Measurements from ENCODE around the gene PCGF5.

PCGF5 gene

DNA sequence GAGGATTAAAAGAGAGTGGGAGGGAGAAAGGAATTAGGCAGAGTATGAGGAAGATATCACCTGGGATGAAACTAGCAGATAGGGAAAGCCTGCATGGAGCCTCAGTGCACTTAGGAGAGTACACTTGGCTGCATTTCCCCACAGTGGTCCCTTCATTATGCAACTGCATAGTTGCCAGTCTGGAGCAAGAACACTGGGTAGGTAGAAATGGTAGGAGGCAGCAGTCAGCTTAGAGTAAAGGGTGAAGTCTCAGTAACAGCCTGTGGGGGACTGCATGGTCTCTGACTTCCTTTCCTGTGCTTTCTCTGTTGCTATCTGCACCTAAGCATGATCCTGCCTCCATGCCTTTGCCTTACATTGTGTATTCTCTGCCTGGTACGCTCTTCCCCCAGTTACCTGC is 14.0 kb upstream of the PCGF5 start:
- TF ChIP-seq, protein P1, sequence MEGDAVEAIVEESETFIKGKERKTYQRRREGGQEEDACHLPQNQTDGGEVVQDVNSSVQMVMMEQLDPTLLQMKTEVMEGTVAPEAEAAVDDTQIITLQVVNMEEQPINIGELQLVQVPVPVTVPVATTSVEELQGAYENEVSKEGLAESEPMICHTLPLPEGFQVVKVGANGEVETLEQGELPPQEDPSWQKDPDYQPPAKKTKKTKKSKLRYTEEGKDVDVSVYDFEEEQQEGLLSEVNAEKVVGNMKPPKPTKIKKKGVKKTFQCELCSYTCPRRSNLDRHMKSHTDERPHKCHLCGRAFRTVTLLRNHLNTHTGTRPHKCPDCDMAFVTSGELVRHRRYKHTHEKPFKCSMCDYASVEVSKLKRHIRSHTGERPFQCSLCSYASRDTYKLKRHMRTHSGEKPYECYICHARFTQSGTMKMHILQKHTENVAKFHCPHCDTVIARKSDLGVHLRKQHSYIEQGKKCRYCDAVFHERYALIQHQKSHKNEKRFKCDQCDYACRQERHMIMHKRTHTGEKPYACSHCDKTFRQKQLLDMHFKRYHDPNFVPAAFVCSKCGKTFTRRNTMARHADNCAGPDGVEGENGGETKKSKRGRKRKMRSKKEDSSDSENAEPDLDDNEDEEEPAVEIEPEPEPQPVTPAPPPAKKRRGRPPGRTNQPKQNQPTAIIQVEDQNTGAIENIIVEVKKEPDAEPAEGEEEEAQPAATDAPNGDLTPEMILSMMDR (IDR thresholded peaks at IDR 0.05; ENCODE audit: insufficient read depth, low read length, missing control alignments): no peak
- no peak for DNase-seq (ENCODE audit: low read depth, low spot score)
- H3K4me3 ChIP-seq (ENCODE audit: low read depth, low read length): no peak overlapping the region
- ChIA-PET POLR2A (no interaction called here), CTCF (interaction anchor here (1.7 kb wide), 1 partner anchor 295 kb away, joined by 4 read pairs; no protein-coding TSS in a partner anchor)

DNA sequence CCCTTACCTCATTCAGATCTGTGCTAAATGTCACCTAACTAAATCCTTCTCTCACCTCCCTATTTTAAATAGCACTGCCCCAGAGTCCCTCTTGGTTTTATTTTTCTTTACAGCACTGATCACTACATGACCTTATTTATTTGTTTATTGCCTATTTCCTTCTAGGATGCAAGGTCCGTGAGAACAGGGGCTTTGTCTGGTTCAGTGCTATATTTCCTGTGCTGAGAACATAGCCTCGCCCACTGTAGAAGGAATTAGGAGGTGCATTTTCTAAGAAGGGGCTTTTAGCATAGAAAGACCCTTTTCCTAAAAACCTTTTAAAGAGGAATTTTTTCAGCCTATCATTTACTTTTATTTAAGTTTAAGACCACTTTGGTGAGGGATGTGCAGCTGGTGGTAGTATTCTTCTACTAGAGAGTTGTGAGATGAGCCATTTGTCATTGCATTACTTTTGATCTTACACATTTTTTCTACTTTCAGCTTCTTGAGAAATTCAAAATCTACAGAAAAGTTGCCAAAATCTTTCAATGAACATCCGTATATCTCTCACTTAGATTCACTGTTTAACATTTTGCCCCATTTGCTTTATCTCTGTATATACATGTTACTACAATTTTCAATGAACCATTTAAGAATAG is 13.5 kb upstream of the PCGF5 start:
- TF ChIP-seq, protein P1 (IDR thresholded peaks at IDR 0.05; ENCODE audit: insufficient read depth, low read length, missing control alignments): no peak
- ChIA-PET POLR2A (no interaction called here), CTCF (interaction anchor here (1.7 kb wide), 1 partner anchor 295 kb away, joined by 4 read pairs; no protein-coding TSS in a partner anchor)
- no peak for DNase-seq (ENCODE audit: low read depth, low spot score)
- no peak overlapping the region for H3K4me3 ChIP-seq (ENCODE audit: low read depth, low read length)

DNA sequence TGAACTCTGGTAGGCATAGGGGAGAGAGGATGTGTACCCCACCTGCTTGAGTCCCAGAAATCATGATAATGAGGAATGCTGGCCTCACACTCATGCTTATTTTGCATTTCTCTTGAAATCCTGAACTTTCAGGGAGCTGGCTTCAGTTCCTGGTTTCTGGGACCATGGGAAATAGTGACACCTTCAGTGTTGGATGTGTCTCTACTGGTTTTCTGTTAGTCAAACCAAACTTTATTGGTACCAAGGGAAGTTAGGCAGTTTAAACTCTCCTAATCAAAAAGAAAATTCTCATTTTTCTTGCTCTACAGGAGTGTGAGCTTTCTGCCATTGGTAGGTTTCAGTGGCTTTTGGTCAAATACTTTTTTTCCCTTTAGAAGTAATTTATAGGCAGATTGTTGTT is 11.8 kb upstream of the PCGF5 start:
- TF ChIP-seq, protein P1 (IDR thresholded peaks at IDR 0.05; ENCODE audit: insufficient read depth, low read length, missing control alignments): no peak
- H3K4me3 ChIP-seq (ENCODE audit: low read depth, low read length): no peak overlapping the region
- ChIA-PET POLR2A (no interaction called here), CTCF (interaction anchor here (1.0 to 1.5 kb wide), 2 partner anchors 10 to 31 kb away, joined by 3 read pairs; no protein-coding TSS in a partner anchor)
- no peak for DNase-seq (ENCODE audit: low read depth, low spot score)

DNA sequence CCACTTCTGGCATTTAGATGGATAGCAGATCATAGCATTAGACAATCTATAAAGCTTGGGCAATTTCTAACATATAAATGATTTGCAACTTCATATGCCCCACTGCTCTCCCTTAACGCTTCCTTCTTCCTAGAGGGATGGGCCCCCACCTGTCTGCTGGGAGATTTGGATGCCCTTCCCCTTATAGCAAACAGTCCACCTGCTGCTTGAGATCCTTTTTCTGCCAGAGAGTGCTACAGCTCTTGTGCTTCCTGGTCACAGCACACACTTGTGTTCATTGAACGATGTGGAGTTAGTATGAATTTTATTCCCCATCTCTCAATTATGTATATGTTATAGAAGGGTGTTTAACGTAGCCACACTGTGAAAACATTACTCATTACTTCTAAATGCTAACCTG is 10.4 kb upstream of the PCGF5 start:
- no peak overlapping the region for H3K4me3 ChIP-seq (ENCODE audit: low read depth, low read length)
- DNase-seq (ENCODE audit: low read depth, low spot score): no peak
- TF ChIP-seq, protein P1 (IDR thresholded peaks at IDR 0.05; ENCODE audit: insufficient read depth, low read length, missing control alignments): no peak
- ChIA-PET POLR2A (no interaction called here), CTCF (interaction anchor here (1.5 kb wide), 2 partner anchors 9 to 39 kb away, joined by 3 to 5 read pairs; no protein-coding TSS in a partner anchor)

DNA sequence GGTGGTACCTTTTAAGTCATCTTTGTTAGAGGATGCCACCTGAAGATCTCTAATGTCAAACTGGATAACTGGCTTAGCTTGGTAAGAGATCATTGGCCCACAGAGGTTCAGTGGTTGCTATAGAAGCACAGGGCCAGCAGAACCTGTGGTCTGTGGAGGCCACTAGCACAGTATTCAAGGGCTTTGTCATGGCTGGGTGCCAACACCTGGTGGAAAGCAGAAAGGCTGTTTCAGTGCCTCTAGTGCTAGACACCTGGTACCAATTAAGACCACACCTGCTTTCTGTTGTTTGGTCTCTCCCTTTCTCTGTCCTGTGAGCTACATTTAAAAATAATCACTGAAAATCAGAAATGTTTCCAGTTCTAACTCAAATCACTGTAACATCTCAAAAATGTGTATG is 10.0 kb upstream of the PCGF5 start:
- CTCF ChIA-PET: interaction anchor here (0.8 to 1.5 kb wide), 4 partner anchors 10 to 204 kb away, joined by 3 to 5 read pairs (median 4); no protein-coding TSS in a partner anchor
- POLR2A ChIA-PET: no interaction called here
- DNase-seq (ENCODE audit: low read depth, low spot score): no peak
- no peak overlapping the region for H3K4me3 ChIP-seq (ENCODE audit: low read depth, low read length)
- TF ChIP-seq, protein P1 (IDR thresholded peaks at IDR 0.05; ENCODE audit: insufficient read depth, low read length, missing control alignments): no peak

DNA sequence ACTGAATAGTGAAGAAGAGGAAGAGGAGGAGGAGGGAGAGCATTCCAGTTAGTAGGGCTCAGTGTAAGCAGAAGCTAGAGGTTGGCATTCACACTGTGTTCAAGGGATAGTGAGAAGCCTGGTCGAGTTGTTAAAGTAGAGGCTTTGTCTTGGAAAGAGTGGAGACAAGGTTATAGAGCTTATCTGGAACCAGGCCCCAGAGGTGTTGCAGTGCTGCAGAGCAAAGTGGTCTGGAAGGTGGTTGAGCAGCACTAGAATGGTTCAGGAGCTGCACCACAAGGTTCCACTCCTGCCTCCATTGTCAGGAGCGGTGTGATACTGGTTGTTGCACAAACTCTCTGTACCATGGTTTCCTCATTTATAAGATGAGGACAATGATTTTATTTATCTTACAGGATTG is 8.8 kb upstream of the PCGF5 start:
- no peak overlapping the region for H3K4me3 ChIP-seq (ENCODE audit: low read depth, low read length)
- TF ChIP-seq, protein P1 (IDR thresholded peaks at IDR 0.05; ENCODE audit: insufficient read depth, low read length, missing control alignments): no peak
- POLR2A ChIA-PET: no interaction called here
- CTCF ChIA-PET: interaction anchor here (1.0 to 1.5 kb wide), 3 partner anchors 10 to 205 kb away, joined by 3 to 4 read pairs (median 3); no protein-coding TSS in a partner anchor
- no peak for DNase-seq (ENCODE audit: low read depth, low spot score)

Measured in AG04449 (cell line).